Naive thymus-derived CD4-positive, alpha-beta T cell (primary cell): Measurements from ENCODE around the gene TRAPPC13. TPM values are rescaled to one million over a fixed set of nuclear protein-coding genes. Genes with fewer than 3 reads are reported as not detected.

ENCODE experiments used
- ATAC-seq: fragments of 150-1000 bp; cut with Tn5 transposase; 2 replicates; pipeline ENCODE4 v1.10.0; 2021; ENCODE audit warnings: mild to moderate bottlenecking, moderate library complexity
- CTCF ChIA-PET: fragments of 350-600 bp; sonication (Branson Sonifier 250); formaldehyde crosslinking; loops from one replicate; lab custom pipeline; 2021; ENCODE audit warnings: antibody characterized with exemption; lab: Charles Lee
- POLR2A ChIA-PET: fragments of 350-600 bp; sonication (Branson Sonifier 250); formaldehyde crosslinking; loops from one replicate; lab custom pipeline; 2021; ENCODE audit warnings: antibody characterized with exemption, inconsistent platforms; lab: Charles Lee
- DNase-seq, 9 donors: peaks; one replicate each; pipeline versions ENCODE4 v3.0.0 to v3.0.0-alpha.2; 2020 to 2022; ENCODE audit warnings: mixed read lengths in 1 of 9
- H3K27ac ChIP-seq: one replicate; pipeline ENCODE4 v1.7.0; 2013; ENCODE audit warnings: mild to moderate bottlenecking, low read depth, low read length, moderate library complexity
- H3K27me3 ChIP-seq, 2 donors: one replicate each; pipeline ENCODE4 v1.7.0; 2013; ENCODE audit warnings: low read length in 2 of 2, mild to moderate bottlenecking in 2 of 2, moderate library complexity in 2 of 2; ENCODE audit not compliant: control insufficient read depth in 2 of 2, insufficient read depth in 2 of 2
- H3K36me3 ChIP-seq, 3 experiments: 1 replicate in 2 of 3; 2 replicates in 1 of 3; pipeline ENCODE4 v1.7.0; 2013; ENCODE audit warnings: low read length in 3 of 3, mild to moderate bottlenecking in 3 of 3, moderate library complexity in 1 of 3; ENCODE audit not compliant: insufficient read depth in 3 of 3, control insufficient read depth in 2 of 3
- H3K4me1 ChIP-seq, 2 donors: one replicate each; pipeline ENCODE4 v1.7.0; 2013; ENCODE audit warnings: low read length in 2 of 2, mild to moderate bottlenecking in 2 of 2, moderate library complexity in 1 of 2; ENCODE audit not compliant: control insufficient read depth in 2 of 2, insufficient read depth in 2 of 2
- H3K4me3 ChIP-seq: 2 replicates; pipeline ENCODE4 v1.7.0; 2013; ENCODE audit warnings: mild to moderate bottlenecking, low read length
- H3K9me3 ChIP-seq, 3 experiments: 1 replicate in 2 of 3; 2 replicates in 1 of 3; pipeline ENCODE4 v1.7.0; 2013; ENCODE audit warnings: low read length in 3 of 3; ENCODE audit not compliant: control insufficient read depth in 2 of 3
- H3K27ac Mint-ChIP-seq, 9 donors: one replicate each; pipeline ENCODE4 v1.8.0; 2020 to 2022; ENCODE audit warnings: mixed read lengths in 9 of 9, mild to moderate bottlenecking in 8 of 9, moderate library complexity in 5 of 9, inconsistent platforms in 2 of 9
- H3K27me3 Mint-ChIP-seq, 5 donors: one replicate each; pipeline ENCODE4 v1.8.0; 2021 to 2022; ENCODE audit warnings: mixed read lengths in 5 of 5, mild to moderate bottlenecking in 1 of 5
- H3K36me3 Mint-ChIP-seq, 5 donors: one replicate each; pipeline ENCODE4 v1.8.0; 2020 to 2022; ENCODE audit warnings: mixed read lengths in 5 of 5, mild to moderate bottlenecking in 3 of 5, inconsistent platforms in 1 of 5
- H3K4me1 Mint-ChIP-seq, 7 donors: one replicate each; pipeline ENCODE4 v1.8.0; 2020 to 2022; ENCODE audit warnings: mixed read lengths in 7 of 7, mild to moderate bottlenecking in 3 of 7, inconsistent platforms in 1 of 7
- H3K4me3 Mint-ChIP-seq, 10 donors: one replicate each; pipeline ENCODE4 v1.8.0; 2020 to 2022; ENCODE audit warnings: mild to moderate bottlenecking in 10 of 10, mixed read lengths in 10 of 10, moderate library complexity in 6 of 10, inconsistent platforms in 2 of 10
- H3K9me3 Mint-ChIP-seq, 11 donors: one replicate each; pipeline ENCODE4 v1.8.0; 2020 to 2022; ENCODE audit warnings: mixed read lengths in 11 of 11, mild to moderate bottlenecking in 4 of 11, inconsistent platforms in 1 of 11, moderate library complexity in 1 of 11
- intact Hi-C, 2 donors: fragments of 100-400 bp; cut with micrococcal nuclease; formaldehyde crosslinking; loops; one replicate each; pipeline ENCODE4 v1.15.1; 2023
- polyA plus RNA-seq, 2 donors: library from polyadenylated mRNA; unstranded; fragments of 300-500 nt; fragmentation: Illumina TruSeq; gene quantifications; one replicate each; pipeline ENCODE4 v1.2.3, GENCODE V29; 2021
- total RNA-seq, 6 experiments: library from RNA in 5 of 6; stranded (reverse) in 5 of 6; gene quantifications; 1 replicate in 5 of 6; 2 replicates in 1 of 6; pipeline ENCODE4 v1.2.3 and lab custom pipeline; 2021 to 2026

The TRAPPC13 gene
- total and polyA plus RNA-seq, 7 experiments from 2014 or later, result 18.2 to 23.1 (median 19.8) TPM

DNA sequence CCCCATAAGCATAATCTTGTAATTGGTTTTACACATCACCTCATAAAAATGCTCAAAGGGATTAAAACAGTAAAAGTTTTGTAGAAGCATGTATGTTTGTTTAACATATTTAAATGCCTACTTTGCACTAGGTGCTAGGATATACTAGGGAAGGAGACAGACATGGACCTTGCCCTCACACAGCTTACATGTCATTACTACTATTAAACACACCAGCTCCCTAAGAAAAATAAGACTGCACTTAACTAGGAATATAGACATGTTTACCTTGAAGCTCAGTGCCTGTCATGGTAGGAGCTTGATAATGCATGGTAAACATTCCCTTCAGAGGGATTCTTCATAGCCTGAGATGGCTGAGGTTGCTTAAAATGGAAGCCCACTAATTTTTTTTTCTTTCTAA lies 6.2 kb downstream of the TRAPPC13 start:
- no peak for ATAC-seq
- intact Hi-C loops, result no loop called here
- H3K9me3 Mint-ChIP-seq, result no peaks in the 10 kb centered on the region
- ChIA-PET POLR2A (no interaction called here), CTCF (no interaction called here)
- H3K27ac Mint-ChIP-seq, result no peak overlapping the region
- Histone ChIP-seq H3K36me3 (peaks cover 0 to 8% (median 0%) of the 10 kb centered on the region in 3 experiments), H3K27ac (no peak overlapping the region), H3K27me3 (no peaks in the 10 kb centered on the region), H3K9me3 (no peaks in the 10 kb centered on the region), H3K4me3 (no peak overlapping the region), H3K4me1 (peaks cover 3 to 4% of the 10 kb centered on the region in 2 donors)
- no peak overlapping the region for H3K4me3 Mint-ChIP-seq
- peaks cover 6 to 37% (median 27%) of the 10 kb centered on the region in 7 donors for H3K4me1 Mint-ChIP-seq
- H3K27me3 Mint-ChIP-seq, result no peaks in the 10 kb centered on the region
- no peak for DNase-seq
- H3K36me3 Mint-ChIP-seq, result peaks cover 0 to 9% (median 5%) of the 10 kb centered on the region in 5 donors

DNA sequence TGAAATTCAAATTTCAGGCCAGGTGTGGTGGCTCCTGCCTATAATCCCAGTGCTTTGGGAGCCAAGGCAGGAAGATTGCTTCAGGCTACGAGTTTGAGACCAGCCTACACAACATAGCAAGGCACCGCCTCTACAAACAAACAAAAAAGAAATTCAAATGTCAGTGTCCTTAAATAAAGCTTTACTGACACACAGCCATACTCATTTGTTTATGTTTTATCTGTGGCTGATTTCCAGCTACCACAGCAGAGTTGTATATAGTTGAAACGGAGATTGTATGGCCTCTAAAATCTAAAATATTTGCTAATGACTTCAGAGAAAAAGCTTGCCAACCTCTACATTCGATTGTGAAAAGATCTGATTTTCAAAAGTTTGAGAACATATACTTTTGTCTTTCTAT lies 15.4 kb downstream of the TRAPPC13 start:
- intact Hi-C loops, result no loop called here
- Histone ChIP-seq H3K27me3 (no peaks in the 10 kb centered on the region), H3K4me1 (no peaks in the 10 kb centered on the region), H3K36me3 (peaks cover 0 to 34% (median 0%) of the 10 kb centered on the region in 3 experiments), H3K4me3 (no peak overlapping the region), H3K9me3 (no peaks in the 10 kb centered on the region), H3K27ac (no peak overlapping the region)
- POLR2A ChIA-PET, result no interaction called here
- Mint-ChIP-seq H3K27ac (no peak overlapping the region), H3K27me3 (no peaks in the 10 kb centered on the region), H3K9me3 (peaks cover 0 to 4% (median 0%) of the 10 kb centered on the region in 11 donors), H3K36me3 (peaks cover 6 to 23% (median 17%) of the 10 kb centered on the region in 5 donors), H3K4me3 (no peak overlapping the region), H3K4me1 (peaks cover 0 to 7% (median 0%) of the 10 kb centered on the region in 7 donors)
- CTCF ChIA-PET, result no interaction called here
- ATAC-seq (no peak), DNase-seq (no peak)

DNA sequence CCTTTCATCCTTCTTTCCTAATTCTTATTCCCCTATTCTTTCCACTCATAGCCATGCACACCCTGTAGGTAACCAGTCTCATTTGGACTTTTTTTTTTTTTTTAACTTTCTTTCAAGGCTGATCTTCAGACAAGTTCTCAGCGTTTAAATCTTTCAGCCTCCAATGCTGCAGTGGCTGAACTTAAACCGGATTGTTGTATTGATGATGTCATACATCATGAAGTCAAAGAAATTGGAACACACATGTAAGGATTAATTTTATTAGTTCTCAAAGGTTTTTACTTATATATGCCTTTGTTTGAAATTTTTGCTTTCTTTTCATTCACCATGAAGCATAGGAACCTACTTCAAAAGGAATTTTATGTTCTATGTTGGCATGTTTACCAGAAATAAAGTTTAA lies 22.1 kb downstream of the TRAPPC13 start:
- peaks cover 0 to 31% (median 9%) of the 10 kb centered on the region in 5 donors for H3K36me3 Mint-ChIP-seq
- H3K27ac Mint-ChIP-seq, result no peak overlapping the region
- Histone ChIP-seq H3K36me3 (peaks cover 0 to 7% (median 0%) of the 10 kb centered on the region in 3 experiments), H3K27ac (no peak overlapping the region), H3K9me3 (no peaks in the 10 kb centered on the region), H3K4me3 (no peak overlapping the region), H3K4me1 (no peaks in the 10 kb centered on the region), H3K27me3 (no peaks in the 10 kb centered on the region)
- H3K27me3 Mint-ChIP-seq, result no peaks in the 10 kb centered on the region
- intact Hi-C loops, result no loop called here
- ChIA-PET POLR2A (no interaction called here), CTCF (interaction anchor here (1.0 kb wide), 1 partner anchor 15 kb away, joined by 3 read pairs; no protein-coding TSS in a partner anchor)
- ATAC-seq (no peak), DNase-seq (no peak)
- H3K4me1 Mint-ChIP-seq, result peaks cover 0 to 5% (median 0%) of the 10 kb centered on the region in 7 donors
- H3K4me3 Mint-ChIP-seq, result no peak overlapping the region
- H3K9me3 Mint-ChIP-seq, result no peaks in the 10 kb centered on the region

DNA sequence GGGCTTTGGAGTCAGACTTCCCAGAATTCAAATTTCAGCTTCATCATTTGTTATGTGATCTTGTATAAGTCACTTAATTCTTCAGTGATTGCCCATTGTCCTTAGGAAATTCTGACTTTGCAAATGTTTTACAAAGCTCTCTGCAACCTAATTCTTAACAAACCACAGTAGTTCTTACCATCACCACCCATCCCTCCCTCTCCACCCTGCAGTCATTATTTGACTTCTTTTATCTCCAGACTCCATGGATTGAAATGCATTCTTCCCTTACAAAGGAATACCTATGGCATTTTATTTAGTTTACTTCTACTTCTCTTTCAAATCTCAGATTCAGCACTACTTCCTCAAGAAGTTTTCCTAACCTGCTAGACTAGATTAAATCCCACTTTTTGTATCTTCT lies 23.1 kb downstream of the TRAPPC13 start:
- no peak for DNase-seq
- intact Hi-C loops, result no loop called here
- H3K27me3 Mint-ChIP-seq, result no peaks in the 10 kb centered on the region
- no peak overlapping the region for H3K4me3 Mint-ChIP-seq
- Histone ChIP-seq H3K4me1 (no peaks in the 10 kb centered on the region), H3K36me3 (peaks cover 0 to 7% (median 0%) of the 10 kb centered on the region in 3 experiments), H3K4me3 (no peak overlapping the region), H3K27ac (no peak overlapping the region), H3K27me3 (no peaks in the 10 kb centered on the region), H3K9me3 (no peaks in the 10 kb centered on the region)
- peaks cover 0 to 31% (median 9%) of the 10 kb centered on the region in 5 donors for H3K36me3 Mint-ChIP-seq
- peaks cover 0 to 5% (median 0%) of the 10 kb centered on the region in 7 donors for H3K4me1 Mint-ChIP-seq
- POLR2A ChIA-PET, result no interaction called here
- CTCF ChIA-PET, result no interaction called here
- H3K9me3 Mint-ChIP-seq, result no peaks in the 10 kb centered on the region
- ATAC-seq, result no peak
- peak overlapping the region in 3 of 9 donors; percentile 3 to 46 (median 4) for H3K27ac Mint-ChIP-seq

DNA sequence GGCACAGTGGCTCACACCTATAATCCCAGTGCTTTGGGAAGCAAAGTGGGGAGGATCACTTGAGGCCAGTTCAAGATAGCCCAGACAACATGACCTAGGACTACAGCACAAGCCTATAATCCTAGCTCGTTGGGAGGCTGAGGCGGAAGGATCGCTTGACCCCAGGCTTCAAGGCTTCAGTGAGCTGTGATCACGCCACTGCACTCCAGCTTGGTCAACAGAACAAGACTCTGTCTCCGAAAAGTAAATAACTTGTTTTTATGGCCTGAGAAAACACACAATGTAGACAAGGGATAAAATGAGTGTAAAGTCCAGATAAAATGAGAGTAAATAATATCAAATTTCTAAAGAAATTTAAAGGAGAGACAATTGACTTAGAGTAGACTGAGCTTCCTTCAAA lies 26.3 kb downstream of the TRAPPC13 start:
- Histone ChIP-seq H3K27me3 (no peaks in the 10 kb centered on the region), H3K9me3 (no peaks in the 10 kb centered on the region), H3K4me3 (no peak overlapping the region), H3K27ac (no peak overlapping the region), H3K36me3 (peaks cover 0 to 7% (median 0%) of the 10 kb centered on the region in 3 experiments), H3K4me1 (no peaks in the 10 kb centered on the region)
- CTCF ChIA-PET, result interaction anchor here (0.6 kb wide), 2 partner anchors 90 to 462 kb away, joined by 3 to 4 read pairs; no protein-coding TSS in a partner anchor
- Mint-ChIP-seq H3K27ac (no peak overlapping the region), H3K9me3 (no peaks in the 10 kb centered on the region), H3K36me3 (peaks cover 0 to 33% (median 10%) of the 10 kb centered on the region in 5 donors), H3K4me3 (no peak overlapping the region), H3K27me3 (no peaks in the 10 kb centered on the region), H3K4me1 (peaks cover 0 to 5% (median 0%) of the 10 kb centered on the region in 7 donors)
- DNase-seq, result no peak
- no peak for ATAC-seq
- POLR2A ChIA-PET, result interaction anchor here (0.5 to 1.4 kb wide), 5 partner anchors 11 to 422 kb away, joined by 3 to 4 read pairs (median 3); partner anchors contain the start of genes CENPK and PPWD1
- intact Hi-C loops, result no loop called here

DNA sequence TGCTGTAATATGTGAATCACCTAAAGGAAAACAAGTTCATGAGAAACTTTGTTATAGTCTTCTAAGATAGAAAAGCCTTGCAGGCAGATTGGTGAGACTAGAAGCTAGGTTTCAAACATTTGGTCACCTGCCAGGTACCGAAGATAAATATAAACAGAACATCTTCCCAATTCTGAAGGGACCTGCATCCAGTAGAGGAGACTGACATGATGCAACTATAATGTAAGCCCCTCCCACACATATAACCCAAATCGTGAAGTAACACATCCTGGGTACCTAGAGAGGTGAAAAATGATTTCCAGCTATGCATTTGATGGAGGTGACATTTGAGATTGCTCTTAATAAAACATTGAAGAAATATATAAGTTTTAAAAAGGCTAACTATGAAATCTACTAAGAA lies 29.9 kb downstream of the TRAPPC13 start:
- Mint-ChIP-seq H3K27ac (no peak overlapping the region), H3K36me3 (peaks cover 0 to 22% (median 9%) of the 10 kb centered on the region in 5 donors), H3K27me3 (no peaks in the 10 kb centered on the region), H3K4me1 (no peaks in the 10 kb centered on the region), H3K4me3 (no peak overlapping the region), H3K9me3 (no peaks in the 10 kb centered on the region)
- DNase-seq (no peak), ATAC-seq (no peak)
- Histone ChIP-seq H3K4me1 (no peaks in the 10 kb centered on the region), H3K36me3 (peaks cover 0 to 7% (median 0%) of the 10 kb centered on the region in 3 experiments), H3K9me3 (no peaks in the 10 kb centered on the region), H3K4me3 (no peak overlapping the region), H3K27ac (no peak overlapping the region), H3K27me3 (no peaks in the 10 kb centered on the region)
- ChIA-PET POLR2A (no interaction called here), CTCF (no interaction called here)
- intact Hi-C loops, result loop anchor here in 1 of 2 donors (5.0 kb wide), 1 partner anchor 37 kb away; no protein-coding TSS in a partner anchor
